GM19372 (cell line): ENCODE measurements around the gene ANKIB1.
"Not testable (repeated sequence)": the region's sequence is repeated elsewhere in the genome, so short reads cannot be mapped to it uniquely, and the experiment has no call there.

Source experiments
- ATAC-seq: cut with Tn5 transposase; IDR thresholded peaks from one replicate; pipeline ENCODE4 v1.9.1; 2021; ENCODE audit warnings: mild to moderate bottlenecking, low read depth, moderate library complexity; ENCODE audit not compliant: unreplicated experiment

Gene ANKIB1

DNA sequence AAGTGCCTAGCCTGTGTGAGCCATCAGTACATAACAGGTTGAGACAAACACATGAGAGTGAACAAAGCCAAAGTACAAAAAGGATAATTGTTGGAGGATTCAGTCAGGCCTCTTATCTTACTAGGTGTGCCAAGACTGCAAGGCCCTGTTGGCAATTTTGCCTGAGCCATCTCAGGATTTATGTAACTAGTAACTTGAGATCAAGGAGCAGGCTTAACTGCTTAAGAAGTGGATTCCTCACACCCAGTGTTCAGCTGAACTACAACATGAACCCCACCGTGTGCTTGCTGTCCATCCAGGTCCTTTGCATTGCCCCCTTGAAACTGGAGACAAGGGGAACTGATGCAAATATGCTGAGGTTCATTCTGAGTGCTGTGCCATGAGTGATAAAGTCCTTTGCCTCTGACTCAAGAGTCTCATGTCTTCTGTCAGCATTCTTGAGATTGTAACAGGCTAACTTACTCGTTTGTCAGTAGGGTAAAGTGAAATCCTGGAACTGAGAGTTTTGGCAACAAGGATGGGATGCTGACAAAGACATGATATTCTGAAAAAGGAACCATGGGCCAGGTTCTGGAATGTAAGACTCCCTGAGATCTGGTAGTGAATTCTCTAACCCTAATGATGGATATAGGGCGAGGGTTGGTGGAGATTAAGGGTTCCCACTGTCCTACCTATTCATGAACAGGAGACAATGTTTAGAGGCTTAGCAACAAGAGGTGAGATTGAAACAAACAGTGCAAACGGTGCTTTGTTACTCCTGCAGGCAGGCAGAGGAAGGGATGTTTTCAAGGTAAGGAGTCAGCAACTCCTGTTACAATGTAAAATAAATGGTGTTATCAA, 157.4 kb downstream of the ANKIB1 start:
- no peak for ATAC-seq

GRCh38 chr7:92403760-92404074, 157.9 kb downstream of the ANKIB1 start:
- ATAC-seq = no peak

GRCh38 chr7:92404170-92404614, 158.4 kb downstream of the ANKIB1 start:
- no peak for ATAC-seq

GRCh38 chr7:92409357-92409756, 163.6 kb downstream of the ANKIB1 start:
- no peak for ATAC-seq

GRCh38 chr7:92410162-92410561, 164.4 kb downstream of the ANKIB1 start:
- not testable (repeated sequence) for ATAC-seq

- ATAC-seq = no peak
Measured at GRCh38 chr7:92412745-92413144, 167.0 kb downstream of the ANKIB1 start.

GRCh38 chr7:92413550-92413949, 167.8 kb downstream of the ANKIB1 start:
- no peak for ATAC-seq

- no peak for ATAC-seq
Measured at GRCh38 chr7:92415225-92415624, 169.5 kb downstream of the ANKIB1 start.

GRCh38 chr7:92417913-92418312, 172.1 kb downstream of the ANKIB1 start:
- ATAC-seq = no peak

GRCh38 chr7:92421676-92422435, 176.1 kb downstream of the ANKIB1 start:
- no peak for ATAC-seq

DNA sequence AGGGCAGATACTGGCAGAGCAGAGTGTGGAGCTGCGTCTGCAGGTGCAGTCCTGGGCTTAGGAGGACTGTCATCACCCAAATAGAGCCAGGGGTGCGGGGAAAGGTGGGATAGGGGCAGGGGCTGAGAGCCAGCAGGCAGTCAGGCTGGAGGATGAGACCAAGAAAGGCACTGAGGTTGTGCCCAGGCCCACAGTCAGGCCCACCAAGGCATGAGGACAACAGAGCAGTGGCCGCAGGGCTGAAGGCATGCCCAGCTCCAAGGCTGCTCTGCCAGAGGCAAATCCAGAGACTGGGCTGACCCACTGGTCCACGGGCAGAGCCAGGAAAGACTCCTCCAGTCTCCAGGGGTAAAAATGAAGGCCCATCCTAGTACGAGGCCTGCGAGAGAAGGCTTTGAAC, 177.2 kb downstream of the ANKIB1 start:
- ATAC-seq = no peak

- no peak for ATAC-seq
Measured at GRCh38 chr7:92423710-92424131, 177.9 kb downstream of the ANKIB1 start.

DNA sequence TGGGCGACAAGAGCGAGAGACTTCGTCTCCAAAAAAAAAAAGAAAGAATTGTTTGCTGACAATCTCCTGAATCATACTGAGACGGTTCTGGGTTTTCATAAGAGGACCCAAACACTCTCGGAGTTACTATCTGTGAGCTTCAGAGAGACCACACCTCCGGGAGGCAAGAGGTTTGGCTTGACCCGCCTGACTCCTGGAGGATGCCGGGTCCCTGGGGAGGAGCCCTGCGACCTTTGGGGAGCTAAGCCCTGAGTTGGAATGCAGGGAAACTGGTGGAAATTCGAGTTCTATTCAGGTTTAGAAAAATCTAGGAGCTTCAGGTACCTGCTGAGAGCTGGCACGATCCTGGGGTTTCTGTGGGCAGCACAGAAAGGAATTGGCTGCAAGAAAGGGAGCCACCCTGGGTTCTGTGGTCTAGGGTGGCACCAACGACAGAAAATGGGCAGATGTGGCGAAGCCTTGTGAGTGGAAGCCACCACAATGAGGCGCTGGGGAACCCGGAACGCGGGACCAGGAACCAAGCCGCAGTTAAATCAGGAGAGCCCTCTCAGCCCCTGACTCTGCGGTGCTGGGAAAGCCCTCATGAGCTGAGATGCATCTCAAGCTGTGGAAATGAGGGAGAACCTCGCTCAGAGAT, 179.7 kb downstream of the ANKIB1 start:
- no peak for ATAC-seq

DNA sequence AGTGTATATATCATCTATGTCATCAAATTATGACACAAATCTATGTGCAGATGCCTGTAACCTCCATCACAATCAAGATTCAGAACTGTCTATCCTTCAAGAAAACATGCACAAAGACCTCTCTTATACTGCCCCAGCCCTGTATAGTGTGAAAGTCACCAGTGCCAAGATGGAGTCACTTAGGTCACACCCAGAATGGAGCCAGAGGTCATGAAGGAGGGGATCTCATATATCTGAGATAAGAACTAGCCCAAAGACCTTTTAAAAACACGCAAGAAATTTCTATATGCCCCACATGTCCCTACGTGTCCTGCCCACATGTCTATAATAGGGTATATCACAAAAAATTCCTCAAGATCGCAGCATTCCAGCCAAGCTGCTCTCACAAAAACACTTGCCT, 181.4 kb downstream of the ANKIB1 start:
- no peak for ATAC-seq

DNA sequence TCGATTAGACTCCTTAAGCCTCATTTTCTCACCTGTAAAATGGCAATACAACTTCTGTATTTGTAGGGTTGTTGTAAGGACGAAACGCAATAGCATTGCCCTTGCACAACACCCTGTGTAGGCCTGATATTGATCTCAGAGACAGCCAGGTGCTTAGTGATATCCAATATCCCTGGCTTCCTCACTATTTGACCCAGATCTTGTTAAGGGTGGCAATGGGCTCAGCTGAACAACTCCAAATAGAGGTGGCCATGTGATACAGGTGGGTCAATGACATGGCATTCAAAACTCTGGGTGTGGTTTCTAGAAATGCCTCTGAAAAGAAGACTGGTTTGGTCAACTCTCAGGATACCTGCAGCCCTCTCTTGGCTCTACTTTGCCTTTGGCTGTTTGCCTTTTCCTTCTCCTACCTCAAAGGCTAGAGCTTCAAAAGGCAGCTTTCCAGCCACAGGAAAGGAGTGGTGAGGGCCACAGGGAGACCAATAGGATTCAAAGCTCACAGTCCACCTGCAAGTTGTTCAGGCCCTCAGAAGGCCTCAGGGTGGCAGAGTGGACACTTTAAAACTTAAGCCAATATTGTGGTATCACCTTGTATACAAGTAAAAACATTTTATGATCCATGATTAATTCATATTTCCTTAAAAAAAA, 186.6 kb downstream of the ANKIB1 start:
- ATAC-seq = no peak

GRCh38 chr7:92433019-92433418, 187.2 kb downstream of the ANKIB1 start:
- no peak for ATAC-seq

DNA sequence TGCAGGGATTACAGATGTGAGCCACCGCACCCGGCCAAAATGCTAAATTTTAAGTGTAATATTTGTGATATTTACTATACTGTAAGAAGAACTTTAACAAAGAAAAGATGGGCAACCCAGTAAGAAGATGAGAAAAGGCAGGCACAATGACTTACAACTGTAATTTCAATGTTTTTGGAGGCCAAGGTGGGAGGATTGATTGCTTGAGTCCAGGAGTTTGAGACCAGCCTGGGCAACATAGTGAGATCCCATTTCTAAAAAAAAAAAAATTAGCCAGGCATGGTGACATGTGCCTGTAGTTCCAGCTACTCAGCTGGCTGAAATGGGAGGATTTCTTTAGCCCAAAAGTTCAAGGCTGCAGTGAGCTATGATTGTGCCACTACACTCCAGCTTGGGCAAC, 189.8 kb downstream of the ANKIB1 start:
- no peak for ATAC-seq

- no peak for ATAC-seq
Measured at GRCh38 chr7:92436612-92437445, 191.1 kb downstream of the ANKIB1 start.

DNA sequence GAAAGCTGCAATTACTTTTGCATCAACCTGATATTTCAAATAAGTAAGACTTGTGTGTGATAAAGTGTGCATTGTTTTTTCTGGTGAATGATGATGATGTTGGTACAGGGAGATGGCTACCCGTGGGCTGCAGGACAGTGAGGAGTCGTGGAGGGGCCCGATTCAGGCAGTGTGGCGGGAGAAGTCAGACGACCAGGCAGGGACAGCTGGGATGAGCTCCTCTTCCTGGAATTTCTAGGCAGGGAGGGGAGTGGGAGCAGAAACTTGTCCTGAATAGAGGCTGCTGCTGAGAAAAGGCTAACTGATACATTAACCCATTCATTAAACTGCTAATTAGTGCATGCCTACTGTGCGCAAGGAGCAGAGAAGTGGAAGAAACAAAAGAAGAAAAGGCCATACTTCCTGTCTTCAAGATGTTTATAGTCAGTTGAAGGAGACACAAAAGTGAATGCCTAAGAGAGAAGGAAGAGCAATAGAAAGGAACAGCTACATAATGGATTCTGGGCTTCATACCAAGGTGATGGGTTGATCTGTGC, 192.2 kb downstream of the ANKIB1 start:
- ATAC-seq = no peak

DNA sequence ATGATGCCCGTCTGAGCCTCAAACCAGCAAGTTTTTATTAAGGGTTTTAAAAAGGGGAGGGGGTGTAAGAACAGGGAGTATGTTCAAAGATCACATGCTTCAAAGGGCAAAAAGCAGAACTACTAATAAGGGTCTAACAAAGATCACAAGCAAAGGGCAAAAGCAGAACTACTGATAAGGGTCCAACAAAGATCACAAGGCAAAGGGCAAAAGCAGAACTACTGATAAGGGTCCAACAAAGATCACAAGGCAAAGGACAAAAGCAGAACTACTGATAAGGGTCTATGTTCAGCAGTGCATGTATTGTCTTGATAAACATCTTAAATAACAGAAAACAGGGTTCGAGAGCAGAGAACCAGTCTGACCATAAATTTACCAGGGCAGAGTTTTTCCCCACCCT, 196.9 kb downstream of the ANKIB1 start:
- ATAC-seq = not testable (repeated sequence)
